Measurements from ENCODE around the gene DDA1. TPM values are rescaled to one million over a fixed set of nuclear protein-coding genes. Genes with fewer than 3 reads are reported as not detected.

Gene DDA1
- total RNA-seq, 1 experiment from 2014 or later: 87.9 TPM

DNA sequence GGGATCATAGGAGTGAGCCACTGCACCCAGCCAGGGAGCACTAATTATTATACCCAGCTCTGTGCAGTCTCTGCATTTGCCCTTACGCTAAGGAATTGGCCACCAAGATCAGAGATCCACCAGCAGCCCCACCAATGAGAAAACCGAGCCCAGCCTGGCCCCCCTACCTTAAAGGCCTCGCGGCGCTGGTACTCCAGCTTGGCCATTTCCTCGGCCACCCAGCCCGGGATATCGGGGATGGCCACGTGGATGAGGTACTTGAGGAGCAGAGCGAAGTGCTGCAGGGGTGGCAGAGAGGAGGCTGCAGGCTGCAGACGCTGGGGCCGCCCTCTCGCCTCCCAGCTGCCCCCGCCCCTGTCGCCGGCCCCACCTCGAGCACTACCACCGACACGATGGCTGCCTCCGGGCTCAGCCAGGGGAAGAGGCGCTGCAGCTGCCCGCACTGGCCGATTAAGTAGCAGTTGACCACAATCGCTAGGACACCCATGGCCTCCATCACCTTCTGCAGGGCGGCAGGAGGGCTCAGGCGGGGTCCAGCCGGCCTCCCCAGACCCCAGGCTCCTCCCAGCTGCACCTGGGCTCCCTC is 17.8 kb downstream of the DDA1 start:
- Histone ChIP-seq H3K4me3 (ENCODE audit: low read length) (no peak overlapping the region), H3K4me1 (ENCODE audit: insufficient read depth, low read length) (no peaks in the 10 kb centered on the region), H3K27ac (ENCODE audit: low read length) (no peak overlapping the region), H3K9ac (ENCODE audit: low read length) (no peak overlapping the region), H3K9me3 (ENCODE audit: low read length) (no peaks in the 10 kb centered on the region), H3K36me3 (ENCODE audit: low read depth, low read length) (no peaks in the 10 kb centered on the region), H3K4me2 (ENCODE audit: low read length) (no peak overlapping the region), H4K20me1 (ENCODE audit: low read length) (no peaks in the 10 kb centered on the region), H3F3A (ENCODE audit: low read length, unreplicated experiment) (no peaks in the 10 kb centered on the region), H3K79me2 (ENCODE audit: low read length) (no peaks in the 10 kb centered on the region), H3K27me3 (ENCODE audit: low read length) (no peaks in the 10 kb centered on the region), H2AFZ (ENCODE audit: low read length) (no peak overlapping the region), H3K9me2 (replicated peaks; ENCODE audit: low read length) (no peaks in the 10 kb centered on the region)
- intact Hi-C loops (cut with micrococcal nuclease): no loop called here
- DNase-seq (no peak), ATAC-seq (no peak)
- BruUV-seq (replicated peaks): no TSS peak
- TF ChIP-seq EZH2phosphoT487 (IDR thresholded peaks at IDR 0.05; ENCODE audit: borderline replicate concordance, low read length) (no peak), EZH2 (IDR thresholded peaks at IDR 0.05; ENCODE audit: low read length, unreplicated experiment) (no peak)
- TF ChIP-seq, protein P1, sequence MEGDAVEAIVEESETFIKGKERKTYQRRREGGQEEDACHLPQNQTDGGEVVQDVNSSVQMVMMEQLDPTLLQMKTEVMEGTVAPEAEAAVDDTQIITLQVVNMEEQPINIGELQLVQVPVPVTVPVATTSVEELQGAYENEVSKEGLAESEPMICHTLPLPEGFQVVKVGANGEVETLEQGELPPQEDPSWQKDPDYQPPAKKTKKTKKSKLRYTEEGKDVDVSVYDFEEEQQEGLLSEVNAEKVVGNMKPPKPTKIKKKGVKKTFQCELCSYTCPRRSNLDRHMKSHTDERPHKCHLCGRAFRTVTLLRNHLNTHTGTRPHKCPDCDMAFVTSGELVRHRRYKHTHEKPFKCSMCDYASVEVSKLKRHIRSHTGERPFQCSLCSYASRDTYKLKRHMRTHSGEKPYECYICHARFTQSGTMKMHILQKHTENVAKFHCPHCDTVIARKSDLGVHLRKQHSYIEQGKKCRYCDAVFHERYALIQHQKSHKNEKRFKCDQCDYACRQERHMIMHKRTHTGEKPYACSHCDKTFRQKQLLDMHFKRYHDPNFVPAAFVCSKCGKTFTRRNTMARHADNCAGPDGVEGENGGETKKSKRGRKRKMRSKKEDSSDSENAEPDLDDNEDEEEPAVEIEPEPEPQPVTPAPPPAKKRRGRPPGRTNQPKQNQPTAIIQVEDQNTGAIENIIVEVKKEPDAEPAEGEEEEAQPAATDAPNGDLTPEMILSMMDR (conservative IDR thresholded peaks at IDR 0.05; ENCODE audit: low read depth, low read length): no peak
- POLR2A ChIA-PET (ENCODE audit: unreplicated experiment): interaction anchor here (0.7 kb wide), 1 partner anchor 22 kb away, joined by 4 read pairs; the partner anchor contains the start of gene MRPL34
- CTCF ChIA-PET: no interaction called here

DNA sequence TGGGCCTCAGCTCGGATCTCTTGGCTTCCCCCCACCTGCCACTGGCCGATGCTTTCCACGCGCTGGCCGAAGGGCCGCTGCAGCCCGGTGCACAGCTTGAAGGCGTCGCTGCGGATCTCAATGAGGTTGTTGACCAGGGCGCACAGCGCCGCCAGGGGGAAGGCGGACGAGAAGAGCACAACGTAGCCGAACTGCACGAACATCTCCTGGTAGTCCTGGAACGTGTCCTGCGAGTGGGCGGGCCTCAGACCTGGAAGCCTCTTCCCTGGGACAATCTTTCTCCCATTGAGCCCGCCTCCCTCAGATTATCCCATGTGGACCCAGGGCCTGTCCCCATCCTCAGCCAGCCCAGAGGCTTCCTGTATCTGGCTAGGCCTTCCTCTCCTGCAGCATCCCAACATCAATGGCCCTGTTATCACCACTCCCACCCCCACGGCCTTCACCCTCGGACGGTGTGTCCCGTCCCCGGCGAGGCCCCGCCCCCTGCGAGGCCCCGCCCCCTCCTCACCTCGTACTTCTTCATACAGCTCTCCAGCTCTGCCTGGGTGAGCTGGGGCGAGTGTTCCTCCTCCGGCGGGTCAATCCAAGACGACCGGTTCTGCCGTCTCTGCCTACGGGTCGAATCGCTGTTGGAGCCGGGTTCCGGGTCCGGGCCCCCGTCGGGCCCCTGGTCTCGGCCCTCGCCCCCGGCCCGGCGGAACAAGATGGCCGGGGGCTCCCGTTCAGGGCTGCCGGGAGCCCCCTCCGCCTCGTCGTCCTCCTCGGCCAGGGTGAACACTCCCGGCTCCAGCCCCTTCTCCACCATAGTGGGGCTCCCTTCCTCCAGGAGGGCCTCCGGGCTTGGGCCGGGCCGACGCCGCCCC is 18.5 kb downstream of the DDA1 start:
- CTCF ChIA-PET: no interaction called here
- H3K9ac ChIP-seq (ENCODE audit: low read length): no peak overlapping the region
- no peak overlapping the region for H3K4me2 ChIP-seq (ENCODE audit: low read length)

More for the DNA sequence above, 18.5 kb downstream of the DDA1 start:
- no peaks in the 10 kb centered on the region for H4K20me1 ChIP-seq (ENCODE audit: low read length)
- no peaks in the 10 kb centered on the region for H3K79me2 ChIP-seq (ENCODE audit: low read length)
- no peaks in the 10 kb centered on the region for H3F3A ChIP-seq (ENCODE audit: low read length, unreplicated experiment)
- no peak overlapping the region for H3K27ac ChIP-seq (ENCODE audit: low read length)
- H3K4me1 ChIP-seq (ENCODE audit: insufficient read depth, low read length): no peaks in the 10 kb centered on the region
- intact Hi-C loops (cut with micrococcal nuclease): no loop called here
- no peak overlapping the region for H3K4me3 ChIP-seq (ENCODE audit: low read length)
- no peak for TF ChIP-seq EZH2 (IDR thresholded peaks at IDR 0.05; ENCODE audit: low read length, unreplicated experiment)
- TF ChIP-seq, protein P1 (conservative IDR thresholded peaks at IDR 0.05; ENCODE audit: low read depth, low read length): no peak
- TF ChIP-seq EZH2phosphoT487 (IDR thresholded peaks at IDR 0.05; ENCODE audit: borderline replicate concordance, low read length): no peak
- H3K9me3 ChIP-seq (ENCODE audit: low read length): no peaks in the 10 kb centered on the region
- POLR2A ChIA-PET (ENCODE audit: unreplicated experiment): interaction anchor here (0.7 kb wide), 1 partner anchor 22 kb away, joined by 4 read pairs; the partner anchor contains the start of gene MRPL34
- DNase-seq (no peak), ATAC-seq (no peak)
- no peak overlapping the region for H2AFZ ChIP-seq (ENCODE audit: low read length)
- no peaks in the 10 kb centered on the region for H3K9me2 ChIP-seq (replicated peaks; ENCODE audit: low read length)
- no TSS peak for BruUV-seq (replicated peaks)
- peaks cover 2% of the 10 kb centered on the region for H3K36me3 ChIP-seq (ENCODE audit: low read depth, low read length)
- H3K27me3 ChIP-seq (ENCODE audit: low read length): no peaks in the 10 kb centered on the region
